ENCODE data around the gene MYBPC3.

The MYBPC3 gene

GRCh38 chr11:47356998-47357329, 4.5 kb upstream of the MYBPC3 start:
- no peak for DNase-seq (ENCODE audit: low spot score)

GRCh38 chr11:47356129-47356997, 3.9 kb upstream of the MYBPC3 start:
- DNase-seq (ENCODE audit: low spot score), result no peak

GRCh38 chr11:47355283-47356128, 3.0 kb upstream of the MYBPC3 start:
- peak; percentile 97 for DNase-seq (ENCODE audit: low spot score)

- no peak for DNase-seq (ENCODE audit: low spot score)
Measured at GRCh38 chr11:47354913-47355282, 2.4 kb upstream of the MYBPC3 start.

- no peak for DNase-seq (ENCODE audit: low spot score)
Measured at GRCh38 chr11:47353978-47354774, 1.7 kb upstream of the MYBPC3 start.

- no peak for DNase-seq (ENCODE audit: low spot score)
Measured at GRCh38 chr11:47351156-47352126, 1.1 kb downstream of the MYBPC3 start.

GRCh38 chr11:47350315-47350714, 2.2 kb downstream of the MYBPC3 start:
- no peak for DNase-seq (ENCODE audit: low spot score)

GRCh38 chr11:47349521-47350095, 2.9 kb downstream of the MYBPC3 start:
- no peak for DNase-seq (ENCODE audit: low spot score)

- peak; percentile 17 for DNase-seq (ENCODE audit: low spot score)
Measured at GRCh38 chr11:47348859-47349258, 3.6 kb downstream of the MYBPC3 start.

GRCh38 chr11:47348131-47348802, 4.2 kb downstream of the MYBPC3 start:
- DNase-seq (ENCODE audit: low spot score), result no peak

- no peak for DNase-seq (ENCODE audit: low spot score)
Measured at GRCh38 chr11:47347137-47347536, 5.4 kb downstream of the MYBPC3 start.

- no peak for DNase-seq (ENCODE audit: low spot score)
Measured at GRCh38 chr11:47345890-47346563, 6.5 kb downstream of the MYBPC3 start.

GRCh38 chr11:47342854-47343253, 9.6 kb downstream of the MYBPC3 start:
- DNase-seq (ENCODE audit: low spot score), result no peak

- no peak for DNase-seq (ENCODE audit: low spot score)
Measured at GRCh38 chr11:47342036-47342803, 10.3 kb downstream of the MYBPC3 start.

GRCh38 chr11:47340980-47341775, 11.3 kb downstream of the MYBPC3 start:
- DNase-seq (ENCODE audit: low spot score), result no peak

GRCh38 chr11:47340010-47340409, 12.5 kb downstream of the MYBPC3 start:
- DNase-seq (ENCODE audit: low spot score), result no peak

- no peak for DNase-seq (ENCODE audit: low spot score)
Measured at GRCh38 chr11:47338396-47339241, 13.9 kb downstream of the MYBPC3 start.
